GM19372 (cell line): ENCODE data around the gene ENO3.
"Not testable (repeated sequence)": the region's sequence is repeated elsewhere in the genome, so short reads cannot be mapped to it uniquely, and the experiment has no call there.

Experiments used
- ATAC-seq: cut with Tn5 transposase; IDR thresholded peaks from one replicate; pipeline ENCODE4 v1.9.1; 2021; ENCODE audit warnings: mild to moderate bottlenecking, low read depth, moderate library complexity; ENCODE audit not compliant: unreplicated experiment

ENO3 gene

DNA sequence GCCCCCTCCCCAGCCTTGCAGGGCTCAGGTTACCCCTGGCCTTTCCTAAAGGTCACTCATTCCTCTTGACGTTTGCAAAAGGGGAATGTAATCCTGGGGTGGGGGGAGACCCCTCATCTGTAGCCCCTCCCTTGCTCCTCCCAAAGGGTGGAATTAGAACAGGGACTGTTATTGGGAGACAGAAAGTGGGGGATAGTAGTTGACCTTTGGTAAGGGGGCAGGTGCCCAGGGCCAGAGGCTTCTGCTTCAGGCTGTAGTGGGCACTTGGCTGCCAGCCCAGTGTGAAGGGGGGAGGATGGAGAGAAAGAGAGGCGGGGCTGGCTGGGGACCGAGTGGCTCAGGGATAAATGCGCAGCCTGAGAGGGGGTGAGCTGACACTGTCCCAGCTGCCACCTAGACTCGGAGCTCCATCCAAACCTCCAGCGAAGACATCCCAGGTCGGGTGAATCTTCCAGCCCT is at the start of gene ENO3:
TSS of gene ENO3 (plus strand) at position 374 of the 459 bp plus-strand sequence. CDS start 711 bp downstream, outside the sequence.
- no peak for ATAC-seq

DNA sequence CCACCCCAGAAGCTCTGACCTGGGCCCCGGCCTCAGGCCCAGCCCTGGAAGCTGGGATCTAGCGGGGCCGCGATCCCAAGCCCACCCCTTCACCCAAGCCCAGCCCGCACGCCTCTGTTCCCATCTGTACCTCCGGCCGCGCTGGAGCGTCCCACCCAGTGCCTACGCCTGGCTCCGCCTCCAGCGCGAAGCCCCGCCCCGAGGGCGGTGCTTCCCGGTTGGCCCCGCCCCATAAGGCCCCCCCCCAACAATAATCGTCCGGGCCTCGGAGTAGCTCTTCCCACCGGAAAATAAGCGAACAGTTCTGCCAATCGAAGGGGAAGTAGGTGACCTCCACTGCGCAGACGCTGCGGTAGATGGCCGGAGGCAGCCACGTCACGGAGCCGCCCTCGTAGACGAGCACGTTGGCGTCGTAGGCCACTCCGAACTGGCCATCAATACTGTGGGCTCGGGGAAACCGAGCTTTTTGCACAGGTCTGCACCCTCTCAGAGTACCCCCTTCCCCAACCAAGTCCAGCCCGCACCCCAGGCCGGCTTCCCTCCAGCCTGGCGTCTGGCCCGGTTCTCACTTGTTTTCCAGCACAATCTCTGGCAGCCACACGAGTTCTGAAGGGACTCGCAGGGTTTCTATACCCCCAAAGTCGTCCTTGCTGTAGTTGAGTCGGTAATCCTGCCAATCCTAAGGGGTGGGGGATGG is 49.1 kb upstream of the ENO3 start:
- no peak for ATAC-seq

- ATAC-seq = no peak
These were observed 48.4 kb upstream of the ENO3 start for GRCh38 chr17:4902540-4902939.

DNA sequence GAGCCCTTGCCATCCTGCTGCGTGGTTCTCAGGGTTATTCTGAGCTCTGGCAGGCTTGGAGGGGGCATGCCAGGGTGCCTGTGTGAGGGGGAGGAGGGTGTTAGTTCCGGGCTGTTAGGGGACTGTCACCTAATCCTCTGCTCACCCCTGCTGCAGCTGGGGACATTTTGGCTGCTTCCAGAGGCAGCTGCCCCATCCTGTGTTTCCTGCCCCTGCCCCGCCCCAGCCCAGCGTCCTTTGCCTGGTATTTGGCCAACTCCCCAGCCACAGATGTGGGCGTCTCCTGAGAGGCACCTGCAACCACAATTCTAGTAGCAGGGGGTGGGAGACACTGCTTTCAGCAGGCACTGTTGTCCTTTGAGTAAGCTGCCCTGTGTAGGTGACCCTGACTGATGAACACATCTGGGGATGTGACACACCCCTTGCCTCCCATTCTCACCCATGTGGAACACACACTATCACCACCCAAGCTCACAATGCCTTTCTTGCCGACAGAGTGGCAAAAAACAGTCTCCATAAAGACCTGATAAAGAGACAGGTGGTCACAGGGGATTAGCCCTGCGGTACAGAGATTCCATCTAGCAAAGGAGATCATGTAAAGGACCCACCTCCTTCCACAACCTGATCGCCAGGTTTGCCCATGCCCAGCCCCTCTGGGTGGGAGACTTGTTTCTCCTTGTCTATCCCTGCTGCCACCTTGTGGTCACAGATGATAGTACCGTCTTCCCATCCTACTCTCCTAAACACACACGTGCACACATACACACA is 47.7 kb upstream of the ENO3 start, which contains the start of gene CHRNE:
TSS of gene CHRNE (minus strand) at position 48 of the 768 bp plus-strand sequence. CDS start at position 13, 35 bp downstream.
- no peak for ATAC-seq

DNA sequence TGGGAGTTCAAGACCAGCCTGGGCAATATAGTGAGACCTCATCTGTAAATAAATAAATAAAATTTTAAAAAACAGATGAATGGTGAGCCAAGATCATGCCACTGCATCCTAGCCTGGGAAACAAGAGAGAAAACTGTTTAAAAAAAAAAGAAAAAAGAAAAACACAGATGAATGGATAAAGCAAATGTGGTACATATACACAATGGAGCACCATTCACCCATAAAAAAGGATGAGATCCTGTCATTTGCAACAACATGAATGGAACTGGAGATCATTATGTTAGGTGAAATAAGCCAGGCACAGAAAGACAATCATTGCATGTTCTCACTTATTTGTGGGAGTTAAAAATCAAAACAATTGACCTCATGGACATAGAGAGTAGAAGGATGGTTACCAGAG is 44.3 kb upstream of the ENO3 start:
- ATAC-seq = not testable (repeated sequence)

DNA sequence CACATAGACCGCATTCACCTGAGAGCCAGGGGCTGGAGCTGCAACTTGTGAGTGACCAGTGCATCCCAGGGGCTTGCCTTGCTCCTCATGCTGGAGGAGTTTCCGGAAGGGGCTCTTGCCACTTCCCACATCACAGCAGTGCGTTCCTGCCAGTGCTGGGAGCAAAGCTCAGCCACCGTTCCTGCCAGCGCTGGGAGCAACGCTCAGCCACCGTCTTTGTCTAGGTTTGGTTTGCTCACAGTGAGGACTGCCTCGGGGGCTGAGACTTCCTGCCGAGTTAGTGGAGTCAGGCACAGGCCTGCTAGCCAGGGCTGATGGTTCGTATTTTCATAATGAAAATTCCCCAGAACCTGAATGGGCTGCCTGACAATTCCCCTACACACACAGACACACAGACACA is 42.6 kb upstream of the ENO3 start:
- ATAC-seq = no peak

DNA sequence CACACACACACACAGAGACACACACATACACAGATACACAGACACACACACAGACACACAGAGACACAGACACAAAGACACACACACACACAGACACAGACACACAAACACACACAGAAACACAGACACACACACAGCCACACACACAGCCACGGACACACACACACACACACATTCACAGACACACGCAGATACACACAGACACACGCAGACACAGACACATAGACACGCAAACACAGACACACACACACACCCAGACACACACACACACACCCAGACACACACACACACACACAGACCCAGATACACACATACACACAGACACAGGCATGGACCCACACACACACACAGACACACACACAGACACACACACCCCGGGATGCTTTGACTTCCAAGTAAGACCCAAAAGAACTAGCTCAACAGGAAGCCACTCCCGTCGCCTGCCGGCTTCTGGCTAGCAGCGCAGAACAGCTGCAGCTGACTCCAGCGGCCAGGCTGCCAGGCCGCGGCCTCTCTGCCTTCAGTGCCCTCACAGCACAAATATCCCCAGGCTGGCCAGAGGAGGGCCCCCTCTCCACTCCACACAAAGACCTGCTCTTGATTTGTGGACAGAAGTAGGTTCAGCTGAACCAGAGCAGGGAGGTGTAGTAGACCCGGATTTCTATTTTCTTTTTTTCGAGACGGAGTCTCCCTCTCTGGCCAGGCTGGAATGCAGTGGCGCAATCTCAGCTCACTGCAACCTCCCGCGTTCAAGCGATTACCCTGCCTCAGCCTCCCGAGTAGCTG is 42.0 kb upstream of the ENO3 start:
- ATAC-seq = no peak

DNA sequence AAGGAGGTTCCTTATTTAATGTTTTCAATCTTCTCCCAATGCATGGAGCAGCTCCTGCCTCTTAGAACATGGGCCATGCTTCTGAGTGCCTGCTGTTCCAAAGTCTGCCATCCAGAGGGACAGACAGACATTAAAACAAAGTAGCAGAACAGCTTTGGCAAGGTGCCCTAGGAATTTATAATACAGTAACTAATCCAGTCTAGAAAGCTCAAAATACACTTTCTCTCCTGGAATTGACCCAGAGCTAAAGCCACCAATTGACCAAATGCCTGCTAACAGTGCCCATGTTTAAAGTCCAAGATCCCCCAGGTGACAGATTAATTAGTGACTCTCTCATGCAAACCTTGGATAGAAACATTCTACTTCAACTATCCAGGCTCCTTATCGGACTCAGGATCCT is 36.9 kb upstream of the ENO3 start:
- ATAC-seq = no peak

- ATAC-seq = not testable (repeated sequence)
These were observed 36.4 kb upstream of the ENO3 start for GRCh38 chr17:4914551-4914950.

DNA sequence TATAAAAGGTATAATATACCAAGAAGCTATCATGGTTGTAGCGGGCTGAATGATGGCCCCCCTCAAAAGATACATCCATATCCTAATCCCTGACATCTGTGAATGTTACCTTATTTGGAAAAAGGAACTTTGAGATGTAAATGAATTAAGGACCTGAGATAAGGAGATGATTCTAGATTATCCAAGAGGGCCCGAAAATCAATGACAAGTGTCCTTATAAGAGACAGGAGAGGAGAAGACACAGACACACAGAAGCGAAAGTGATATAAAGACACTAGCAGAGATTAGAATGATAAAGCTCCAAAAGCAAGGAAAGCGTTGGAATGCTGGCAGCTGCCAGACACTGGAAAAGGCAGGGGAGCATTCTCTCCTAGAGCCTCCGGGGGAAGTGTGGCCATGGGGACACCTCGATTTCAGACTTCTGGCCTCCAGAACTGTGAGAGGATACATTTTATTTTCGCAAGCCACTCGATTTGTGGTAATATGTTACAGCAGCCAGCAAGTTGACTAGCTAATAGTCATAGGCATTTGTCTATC is 31.3 kb upstream of the ENO3 start:
- ATAC-seq = no peak

DNA sequence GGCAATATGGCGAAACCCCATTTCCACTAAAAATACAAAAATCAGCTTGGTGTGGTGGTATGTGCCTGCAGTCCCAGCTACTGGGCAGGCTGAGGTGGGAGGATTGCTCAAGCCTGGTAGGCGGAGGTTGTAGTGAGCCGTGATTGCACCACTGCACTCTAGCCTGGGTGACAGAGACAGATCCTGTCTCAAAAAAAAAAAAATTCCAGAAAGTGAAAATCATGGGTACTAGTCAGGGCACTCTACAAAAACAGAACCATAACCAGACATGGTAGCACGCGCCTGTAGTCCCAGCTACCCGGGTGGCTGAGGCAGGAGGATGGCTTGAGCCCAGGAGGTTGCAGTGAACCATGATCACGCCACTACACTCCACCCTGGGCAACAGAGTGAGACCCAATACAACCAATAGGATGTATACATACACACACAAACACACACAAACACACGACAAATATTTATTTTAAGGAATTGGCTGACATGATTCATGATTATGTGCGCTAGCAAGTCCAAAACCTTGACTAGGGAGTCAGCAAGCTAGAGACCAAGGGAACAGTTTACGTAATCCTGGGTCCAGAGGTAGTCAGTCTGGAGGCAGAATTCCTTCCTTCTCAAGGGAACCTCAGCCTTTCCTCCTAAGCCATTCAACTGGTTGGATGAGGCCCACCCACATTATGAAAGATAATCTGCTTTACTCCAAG is 30.4 kb upstream of the ENO3 start:
- ATAC-seq = no peak

DNA sequence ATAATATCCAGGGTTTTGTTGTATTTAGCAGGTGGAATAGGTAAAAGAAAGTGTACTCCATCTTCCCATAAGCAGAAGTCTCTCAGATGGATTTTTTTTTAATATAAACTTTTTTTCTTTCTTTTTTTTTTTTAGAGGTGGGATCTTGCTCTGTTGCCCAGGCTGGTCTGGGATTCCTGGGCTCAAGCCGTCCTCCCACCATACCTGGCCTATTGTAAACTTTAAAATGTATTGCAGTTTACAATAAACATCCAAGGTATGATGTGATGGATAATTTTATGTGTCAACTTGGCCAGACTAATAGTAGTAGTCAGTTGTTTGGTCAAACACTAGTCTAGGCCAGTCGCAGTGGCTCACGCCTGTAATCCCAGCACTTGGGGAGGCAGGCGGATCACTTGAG is 29.6 kb upstream of the ENO3 start:
- ATAC-seq = no peak

- not testable (repeated sequence) for ATAC-seq
These were observed 24.2 kb upstream of the ENO3 start for GRCh38 chr17:4926577-4927335.

DNA sequence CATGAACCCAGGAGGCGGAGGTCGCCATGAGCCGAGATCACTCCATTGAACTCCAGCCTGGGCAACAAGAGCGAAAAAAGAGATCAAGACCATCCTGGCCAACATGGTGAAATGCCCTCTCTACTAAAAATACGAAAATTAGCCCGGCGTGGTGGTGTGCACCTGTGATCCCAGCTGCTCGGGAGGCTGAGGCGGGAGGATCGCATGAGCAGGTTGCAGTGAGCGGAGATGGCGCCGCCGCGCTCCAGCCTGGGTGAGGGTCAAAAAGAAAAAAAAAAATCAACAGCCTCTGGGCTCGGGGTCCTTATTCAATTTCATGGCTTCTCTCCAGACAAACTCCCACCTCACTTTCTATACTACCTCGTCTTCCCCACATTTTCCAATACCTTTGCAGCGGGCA is 22.0 kb upstream of the ENO3 start:
- ATAC-seq = no peak

GRCh38 chr17:4931963-4932362 is 19.0 kb upstream of the ENO3 start, which contains the start of gene GP1BA:
Gene GP1BA (plus strand): TSS chr17:4932277. CDS start chr17:4932605, 328 bp downstream.
- no peak for ATAC-seq

- no peak for ATAC-seq
These were observed 18.2 kb upstream of the ENO3 start for GRCh38 chr17:4932756-4933155.

- ATAC-seq = no peak
These were observed 17.3 kb upstream of the ENO3 start for GRCh38 chr17:4933646-4934045.

DNA sequence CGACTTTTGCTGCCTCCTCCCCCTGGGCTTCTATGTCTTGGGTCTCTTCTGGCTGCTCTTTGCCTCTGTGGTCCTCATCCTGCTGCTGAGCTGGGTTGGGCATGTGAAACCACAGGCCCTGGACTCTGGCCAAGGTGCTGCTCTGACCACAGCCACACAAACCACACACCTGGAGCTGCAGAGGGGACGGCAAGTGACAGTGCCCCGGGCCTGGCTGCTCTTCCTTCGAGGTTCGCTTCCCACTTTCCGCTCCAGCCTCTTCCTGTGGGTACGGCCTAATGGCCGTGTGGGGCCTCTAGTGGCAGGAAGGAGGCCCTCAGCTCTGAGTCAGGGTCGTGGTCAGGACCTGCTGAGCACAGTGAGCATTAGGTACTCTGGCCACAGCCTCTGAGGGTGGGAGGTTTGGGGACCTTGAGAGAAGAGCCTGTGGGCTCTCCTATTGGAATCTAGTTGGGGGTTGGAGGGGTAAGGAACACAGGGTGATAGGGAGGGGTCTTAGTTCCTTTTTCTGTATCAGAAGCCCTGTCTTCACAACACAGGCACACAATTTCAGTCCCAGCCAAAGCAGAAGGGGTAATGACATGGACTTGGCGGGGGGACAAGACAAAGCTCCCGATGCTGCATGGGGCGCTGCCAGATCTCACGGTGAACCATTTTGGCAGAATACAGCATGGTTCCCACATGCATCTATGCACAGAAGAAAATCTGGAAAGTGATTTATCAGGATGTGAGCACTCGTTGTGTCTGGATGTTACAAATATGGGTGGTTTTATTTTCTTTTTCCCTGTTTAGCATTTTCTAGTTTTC is 16.5 kb upstream of the ENO3 start:
- ATAC-seq = no peak
